ENCODE data around the gene STIM2. TPM values are rescaled to one million over a fixed set of nuclear protein-coding genes. Genes with fewer than 3 reads are reported as not detected.

The STIM2 gene
- polyA plus RNA-seq, 1 donor (not counting 4 experiments of a cell fraction or from before 2014, with no cell fraction given) = 20.7 TPM

GRCh38 chr4:26819026-26819425 lies 41.6 kb upstream of the STIM2 start:
- no peak for FAIRE-seq
- H3K9me3 ChIP-seq (ENCODE audit: control insufficient read depth, low read depth, low read length) = no peaks in the 10 kb centered on the region
- H2AFZ ChIP-seq (ENCODE audit: control insufficient read depth, low read length) = no peak overlapping the region
- H3K4me2 ChIP-seq (ENCODE audit: control insufficient read depth, extremely low read depth, insufficient read depth, low read depth, low read length) = no peak overlapping the region
- no peak overlapping the region for H3K27ac ChIP-seq (ENCODE audit: control insufficient read depth, insufficient read depth, low read length)
- H4K20me1 ChIP-seq (ENCODE audit: control insufficient read depth, extremely low read depth, insufficient read depth, low read length) = no peaks in the 10 kb centered on the region
- H3K79me2 ChIP-seq (ENCODE audit: control insufficient read depth, insufficient read depth, low read length) = no peaks in the 10 kb centered on the region
- dilution Hi-C loops (cut with MboI; ENCODE audit: extremely low pct_ligation_motif_present, low sequenced_read_pairs) = no loop called here
- no peaks in the 10 kb centered on the region for H3K36me3 ChIP-seq (ENCODE audit: control insufficient read depth in 2 of 2, extremely low read depth in 1 of 2, insufficient read depth in 2 of 2, low read length in 2 of 2)
- no peaks in the 10 kb centered on the region for H3K9me1 ChIP-seq (ENCODE audit: control insufficient read depth, extremely low read depth, insufficient read depth, low read length)
- H3K9ac ChIP-seq (ENCODE audit: control insufficient read depth, extremely low read depth, insufficient read depth, low read length) = no peak overlapping the region
- no peaks in the 10 kb centered on the region for H3K4me1 ChIP-seq (ENCODE audit: control insufficient read depth, extremely low read depth, insufficient read depth, low read length)
- TF ChIP-seq EZH2 (IDR thresholded peaks at IDR 0.05; ENCODE audit: low read length) = no peak
- H3K27me3 ChIP-seq (ENCODE audit: control insufficient read depth, extremely low read depth, insufficient read depth, low read length) = no peaks in the 10 kb centered on the region
- no peak overlapping the region for H3K4me3 ChIP-seq (ENCODE audit: control insufficient read depth in 2 of 3, extremely low read depth in 1 of 3, insufficient read depth in 2 of 3, low read depth in 1 of 3, low read length in 3 of 3)
- no peak for DNase-seq (ENCODE audit: low read depth, low spot score)

GRCh38 chr4:26819478-26820095 lies 41.1 kb upstream of the STIM2 start:
- H3K9me1 ChIP-seq (ENCODE audit: control insufficient read depth, extremely low read depth, insufficient read depth, low read length) = no peaks in the 10 kb centered on the region
- H3K4me1 ChIP-seq (ENCODE audit: control insufficient read depth, extremely low read depth, insufficient read depth, low read length) = no peaks in the 10 kb centered on the region
- no peak overlapping the region for H3K4me2 ChIP-seq (ENCODE audit: control insufficient read depth, extremely low read depth, insufficient read depth, low read depth, low read length)
- no peaks in the 10 kb centered on the region for H3K9me3 ChIP-seq (ENCODE audit: control insufficient read depth, low read depth, low read length)
- no peak overlapping the region for H3K9ac ChIP-seq (ENCODE audit: control insufficient read depth, extremely low read depth, insufficient read depth, low read length)
- H3K27me3 ChIP-seq (ENCODE audit: control insufficient read depth, extremely low read depth, insufficient read depth, low read length) = no peaks in the 10 kb centered on the region
- no peaks in the 10 kb centered on the region for H3K36me3 ChIP-seq (ENCODE audit: control insufficient read depth in 2 of 2, extremely low read depth in 1 of 2, insufficient read depth in 2 of 2, low read length in 2 of 2)
- dilution Hi-C loops (cut with MboI; ENCODE audit: extremely low pct_ligation_motif_present, low sequenced_read_pairs) = no loop called here
- DNase-seq (ENCODE audit: low read depth, low spot score) (no peak), FAIRE-seq (no peak)
- H4K20me1 ChIP-seq (ENCODE audit: control insufficient read depth, extremely low read depth, insufficient read depth, low read length) = no peaks in the 10 kb centered on the region
- H3K79me2 ChIP-seq (ENCODE audit: control insufficient read depth, insufficient read depth, low read length) = no peaks in the 10 kb centered on the region
- no peak for TF ChIP-seq EZH2 (IDR thresholded peaks at IDR 0.05; ENCODE audit: low read length)
- no peak overlapping the region for H2AFZ ChIP-seq (ENCODE audit: control insufficient read depth, low read length)
- no peak overlapping the region for H3K27ac ChIP-seq (ENCODE audit: control insufficient read depth, insufficient read depth, low read length)
- H3K4me3 ChIP-seq (ENCODE audit: control insufficient read depth in 2 of 3, extremely low read depth in 1 of 3, insufficient read depth in 2 of 3, low read depth in 1 of 3, low read length in 3 of 3) = no peak overlapping the region

GRCh38 chr4:26820346-26820745 lies 40.3 kb upstream of the STIM2 start:
- Histone ChIP-seq H3K79me2 (ENCODE audit: control insufficient read depth, insufficient read depth, low read length) (no peaks in the 10 kb centered on the region), H4K20me1 (ENCODE audit: control insufficient read depth, extremely low read depth, insufficient read depth, low read length) (no peaks in the 10 kb centered on the region), H3K9ac (ENCODE audit: control insufficient read depth, extremely low read depth, insufficient read depth, low read length) (no peak overlapping the region), H3K4me2 (ENCODE audit: control insufficient read depth, extremely low read depth, insufficient read depth, low read depth, low read length) (no peak overlapping the region), H2AFZ (ENCODE audit: control insufficient read depth, low read length) (no peak overlapping the region), H3K9me3 (ENCODE audit: control insufficient read depth, low read depth, low read length) (no peaks in the 10 kb centered on the region), H3K9me1 (ENCODE audit: control insufficient read depth, extremely low read depth, insufficient read depth, low read length) (no peaks in the 10 kb centered on the region), H3K4me1 (ENCODE audit: control insufficient read depth, extremely low read depth, insufficient read depth, low read length) (no peaks in the 10 kb centered on the region), H3K36me3 (ENCODE audit: control insufficient read depth in 2 of 2, extremely low read depth in 1 of 2, insufficient read depth in 2 of 2, low read length in 2 of 2) (no peaks in the 10 kb centered on the region), H3K4me3 (ENCODE audit: control insufficient read depth in 2 of 3, extremely low read depth in 1 of 3, insufficient read depth in 2 of 3, low read depth in 1 of 3, low read length in 3 of 3) (no peak overlapping the region), H3K27me3 (ENCODE audit: control insufficient read depth, extremely low read depth, insufficient read depth, low read length) (no peaks in the 10 kb centered on the region), H3K27ac (ENCODE audit: control insufficient read depth, insufficient read depth, low read length) (no peak overlapping the region)
- TF ChIP-seq CTCF (optimal IDR thresholded peaks at IDR 0.05 in 1 of 3, IDR thresholded peaks at IDR 0.05 in 1 of 3, conservative IDR thresholded peaks at IDR 0.05 in 1 of 3; ENCODE audit: extremely low read depth in 1 of 3, insufficient read depth in 2 of 3, low read length in 3 of 3) (no peak), EZH2 (IDR thresholded peaks at IDR 0.05; ENCODE audit: low read length) (no peak)
- dilution Hi-C loops (cut with MboI; ENCODE audit: extremely low pct_ligation_motif_present, low sequenced_read_pairs) = no loop called here
- no peak for DNase-seq (ENCODE audit: low read depth, low spot score)
- FAIRE-seq = no peak

Measured in keratinocyte (primary cell).